Measurements from ENCODE around the gene SMIM21.

Gene SMIM21

GRCh38 chr18:75378376-75379315 lies 48.9 kb downstream of the SMIM21 start:
- ChIA-PET CTCF (no interaction called here), POLR2A (no interaction called here)
- TF ChIP-seq TARDBP (IDR thresholded peaks at IDR 0.05): no peak
- no peak for TF ChIP-seq PKNOX1 (IDR thresholded peaks at IDR 0.05)
- no peak for TF ChIP-seq L3MBTL2 (conservative IDR thresholded peaks at IDR 0.05)
- no peak for TF ChIP-seq LEF1 (IDR thresholded peaks at IDR 0.05; ENCODE audit: borderline replicate concordance)
- TF ChIP-seq SUZ12 (IDR thresholded peaks at IDR 0.05): no peak
- no peak for TF ChIP-seq BHLHE40 (IDR thresholded peaks at IDR 0.05; ENCODE audit: borderline replicate concordance)
- no peak for TF ChIP-seq SP1 (IDR thresholded peaks at IDR 0.05)
- TF ChIP-seq ARNT (IDR thresholded peaks at IDR 0.05): no peak
- no peak for TF ChIP-seq ELF4 (IDR thresholded peaks at IDR 0.05)
- TF ChIP-seq FOXM1 (IDR thresholded peaks at IDR 0.05; ENCODE audit: borderline replicate concordance): no peak
- no peak for TF ChIP-seq HDGF (IDR thresholded peaks at IDR 0.05; ENCODE audit: borderline replicate concordance)
- TF ChIP-seq CTBP1 (IDR thresholded peaks at IDR 0.05; ENCODE audit: borderline replicate concordance): no peak
- TF ChIP-seq FOXK2 (IDR thresholded peaks at IDR 0.05): no peak
- no peak for TF ChIP-seq FOXA1 (IDR thresholded peaks at IDR 0.05)
- DNase-seq (ENCODE audit: extremely low spot score): no peak

GRCh38 chr18:75377926-75378325 lies 49.6 kb downstream of the SMIM21 start:
- TF ChIP-seq BHLHE40 (IDR thresholded peaks at IDR 0.05; ENCODE audit: borderline replicate concordance) (no peak), HDGF (IDR thresholded peaks at IDR 0.05; ENCODE audit: borderline replicate concordance) (no peak), SUZ12 (IDR thresholded peaks at IDR 0.05) (no peak), PKNOX1 (IDR thresholded peaks at IDR 0.05) (no peak), FOXK2 (IDR thresholded peaks at IDR 0.05) (no peak), ARNT (IDR thresholded peaks at IDR 0.05) (no peak), TARDBP (IDR thresholded peaks at IDR 0.05) (no peak), FOXA1 (IDR thresholded peaks at IDR 0.05) (no peak), ZNF384 (IDR thresholded peaks at IDR 0.05) (no peak), NFRKB (IDR thresholded peaks at IDR 0.05) (no peak), SP1 (IDR thresholded peaks at IDR 0.05) (no peak), ELF4 (IDR thresholded peaks at IDR 0.05) (no peak), LEF1 (IDR thresholded peaks at IDR 0.05; ENCODE audit: borderline replicate concordance) (no peak), CTBP1 (IDR thresholded peaks at IDR 0.05; ENCODE audit: borderline replicate concordance) (no peak)
- no peak for DNase-seq (ENCODE audit: extremely low spot score)
- ChIA-PET POLR2A (no interaction called here), CTCF (no interaction called here)

- no peak for TF ChIP-seq LEF1 (IDR thresholded peaks at IDR 0.05; ENCODE audit: borderline replicate concordance)
- no peak for TF ChIP-seq PKNOX1 (IDR thresholded peaks at IDR 0.05)
- TF ChIP-seq BHLHE40 (IDR thresholded peaks at IDR 0.05; ENCODE audit: borderline replicate concordance): no peak
- no peak for TF ChIP-seq FOXM1 (IDR thresholded peaks at IDR 0.05; ENCODE audit: borderline replicate concordance)
- TF ChIP-seq CTBP1 (IDR thresholded peaks at IDR 0.05; ENCODE audit: borderline replicate concordance): no peak
- TF ChIP-seq SP1 (IDR thresholded peaks at IDR 0.05): no peak
- TF ChIP-seq FOXA1 (IDR thresholded peaks at IDR 0.05): no peak
- no peak for TF ChIP-seq ZNF384 (IDR thresholded peaks at IDR 0.05)
- no peak for TF ChIP-seq ELF4 (IDR thresholded peaks at IDR 0.05)
- no peak for TF ChIP-seq HDGF (IDR thresholded peaks at IDR 0.05; ENCODE audit: borderline replicate concordance)
- TF ChIP-seq NFRKB (IDR thresholded peaks at IDR 0.05): no peak
- POLR2A ChIA-PET: no interaction called here
- CTCF ChIA-PET: no interaction called here
- DNase-seq (ENCODE audit: extremely low spot score): no peak
Measured at GRCh38 chr18:75377258-75377657, 50.2 kb downstream of the SMIM21 start.

GRCh38 chr18:75376004-75376403 lies 51.5 kb downstream of the SMIM21 start:
- TF ChIP-seq NFRKB (IDR thresholded peaks at IDR 0.05) (no peak), PKNOX1 (IDR thresholded peaks at IDR 0.05) (no peak), SUZ12 (IDR thresholded peaks at IDR 0.05) (no peak), LEF1 (IDR thresholded peaks at IDR 0.05; ENCODE audit: borderline replicate concordance) (no peak), L3MBTL2 (conservative IDR thresholded peaks at IDR 0.05) (no peak), FOXK2 (IDR thresholded peaks at IDR 0.05) (no peak), ARNT (IDR thresholded peaks at IDR 0.05) (no peak), TARDBP (IDR thresholded peaks at IDR 0.05) (no peak), CTBP1 (IDR thresholded peaks at IDR 0.05; ENCODE audit: borderline replicate concordance) (no peak), ELF4 (IDR thresholded peaks at IDR 0.05) (no peak), FOXA1 (IDR thresholded peaks at IDR 0.05) (no peak), BHLHE40 (IDR thresholded peaks at IDR 0.05; ENCODE audit: borderline replicate concordance) (no peak), FOXM1 (IDR thresholded peaks at IDR 0.05; ENCODE audit: borderline replicate concordance) (no peak), HDGF (IDR thresholded peaks at IDR 0.05; ENCODE audit: borderline replicate concordance) (no peak), ZNF384 (IDR thresholded peaks at IDR 0.05) (no peak), SP1 (IDR thresholded peaks at IDR 0.05) (no peak)
- POLR2A ChIA-PET: no interaction called here
- CTCF ChIA-PET: no interaction called here
- no peak for DNase-seq (ENCODE audit: extremely low spot score)

GRCh38 chr18:75375341-75375740 lies 52.2 kb downstream of the SMIM21 start:
- CTCF ChIA-PET: no interaction called here

More at GRCh38 chr18:75375341-75375740, 52.2 kb downstream of the SMIM21 start:
- DNase-seq (ENCODE audit: extremely low spot score): no peak
- no peak for TF ChIP-seq LEF1 (IDR thresholded peaks at IDR 0.05; ENCODE audit: borderline replicate concordance)
- TF ChIP-seq ARNT (IDR thresholded peaks at IDR 0.05): no peak
- no peak for TF ChIP-seq CTBP1 (IDR thresholded peaks at IDR 0.05; ENCODE audit: borderline replicate concordance)
- TF ChIP-seq FOXK2 (IDR thresholded peaks at IDR 0.05): no peak
- no peak for TF ChIP-seq FOXM1 (IDR thresholded peaks at IDR 0.05; ENCODE audit: borderline replicate concordance)
- no peak for TF ChIP-seq PKNOX1 (IDR thresholded peaks at IDR 0.05)
- no peak for TF ChIP-seq NFRKB (IDR thresholded peaks at IDR 0.05)
- TF ChIP-seq ELF4 (IDR thresholded peaks at IDR 0.05): no peak
- TF ChIP-seq TARDBP (IDR thresholded peaks at IDR 0.05): no peak
- no peak for TF ChIP-seq FOXA1 (IDR thresholded peaks at IDR 0.05)
- TF ChIP-seq BHLHE40 (IDR thresholded peaks at IDR 0.05; ENCODE audit: borderline replicate concordance): no peak
- no peak for TF ChIP-seq SP1 (IDR thresholded peaks at IDR 0.05)
- no peak for TF ChIP-seq SUZ12 (IDR thresholded peaks at IDR 0.05)
- TF ChIP-seq ZNF384 (IDR thresholded peaks at IDR 0.05): no peak
- no peak for TF ChIP-seq L3MBTL2 (conservative IDR thresholded peaks at IDR 0.05)
- TF ChIP-seq HDGF (IDR thresholded peaks at IDR 0.05; ENCODE audit: borderline replicate concordance): no peak
- POLR2A ChIA-PET: no interaction called here
